NCI-H748 treated with DMSO at 0.1 percent for 48 hours (cell line): ENCODE results near the gene GRM8.

ENCODE experiments used
- DNase-seq: peaks from one replicate; lab custom pipeline; 2025; lab: John Stamatoyannopoulos, UW

The GRM8 gene

GRCh38 chr7:127146746-127147536 lies 105.8 kb downstream of the GRM8 start:
- no peak for DNase-seq

- DNase-seq = no peak
These were observed 115.6 kb downstream of the GRM8 start for GRCh38 chr7:127137146-127137545.

- no peak for DNase-seq
These were observed 116.8 kb downstream of the GRM8 start for GRCh38 chr7:127135871-127136485.

DNA sequence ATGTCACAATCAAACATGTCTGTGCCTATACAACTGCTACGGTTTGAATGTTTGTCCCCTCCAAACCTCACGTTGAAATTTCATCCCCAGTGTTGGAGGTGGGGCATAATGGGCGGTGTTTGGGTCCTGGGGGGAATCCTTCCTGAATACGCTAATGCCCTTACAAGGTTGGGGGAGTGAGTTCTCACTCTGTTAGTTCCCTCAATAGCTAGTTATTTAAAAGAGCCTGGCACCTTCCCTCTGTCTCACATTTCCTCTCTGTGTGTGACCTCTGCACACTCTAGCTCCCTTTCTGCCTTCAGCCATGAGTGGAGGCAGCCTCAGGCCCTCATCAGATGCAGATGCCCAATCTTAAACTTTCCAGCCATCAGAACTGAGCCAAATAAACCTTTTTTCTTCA lies 129.5 kb downstream of the GRM8 start:
- no peak for DNase-seq

- DNase-seq = no peak
These were observed 133.2 kb downstream of the GRM8 start for GRCh38 chr7:127119517-127119916.

GRCh38 chr7:127114742-127115265 lies 137.9 kb downstream of the GRM8 start:
- DNase-seq = no peak

GRCh38 chr7:127107601-127108007 lies 145.1 kb downstream of the GRM8 start:
- no peak for DNase-seq

DNA sequence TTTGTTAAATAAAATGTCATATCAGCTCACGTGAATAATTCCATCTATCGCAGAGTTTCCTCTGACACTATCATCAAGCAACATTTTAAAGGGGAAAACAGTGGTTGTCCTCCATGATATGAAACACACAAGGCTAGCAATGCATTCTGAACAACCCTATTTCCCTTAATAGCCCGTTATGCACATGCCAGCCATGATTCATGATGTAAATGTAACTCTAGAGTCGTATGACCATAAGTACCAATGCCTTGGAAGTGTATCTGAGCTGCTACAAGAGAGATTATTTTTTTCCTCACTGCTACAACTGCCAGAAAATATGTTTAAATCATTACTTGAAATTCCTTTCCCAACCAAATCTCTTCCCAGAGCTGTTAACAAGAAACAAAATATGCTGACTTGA lies 159.4 kb downstream of the GRM8 start:
- DNase-seq = no peak

- DNase-seq = no peak
These were observed 161.1 kb downstream of the GRM8 start for GRCh38 chr7:127091620-127092019.

- no peak for DNase-seq
These were observed 163.6 kb downstream of the GRM8 start for GRCh38 chr7:127089146-127089545.

- DNase-seq = no peak
These were observed 171.2 kb downstream of the GRM8 start for GRCh38 chr7:127081539-127081938.

- DNase-seq = no peak
These were observed 172.2 kb downstream of the GRM8 start for GRCh38 chr7:127080576-127080975.

GRCh38 chr7:127066974-127067373 lies 185.8 kb downstream of the GRM8 start:
- DNase-seq = no peak

DNA sequence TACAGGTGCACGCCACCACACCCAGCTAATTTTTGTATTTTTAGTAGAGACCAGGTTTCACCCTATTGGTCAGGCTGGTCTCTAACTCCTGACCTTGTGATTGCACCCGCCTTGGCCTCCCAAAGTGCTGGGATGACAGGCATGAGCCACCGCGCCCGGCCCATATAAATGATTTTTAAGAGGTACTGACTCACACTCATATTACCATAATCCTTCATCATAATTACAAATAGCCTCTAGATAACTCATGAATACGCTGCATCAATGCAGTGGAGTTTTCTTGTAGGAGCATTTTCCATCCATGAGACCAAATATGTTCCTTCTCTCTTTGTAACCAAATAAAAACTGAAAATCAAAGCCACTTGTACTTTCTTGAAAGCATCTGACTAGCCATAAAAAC lies 193.3 kb downstream of the GRM8 start:
- DNase-seq = no peak

- DNase-seq = no peak
These were observed 194.8 kb downstream of the GRM8 start for GRCh38 chr7:127057918-127058317.

GRCh38 chr7:127056202-127056601 lies 196.5 kb downstream of the GRM8 start:
- DNase-seq = no peak

DNA sequence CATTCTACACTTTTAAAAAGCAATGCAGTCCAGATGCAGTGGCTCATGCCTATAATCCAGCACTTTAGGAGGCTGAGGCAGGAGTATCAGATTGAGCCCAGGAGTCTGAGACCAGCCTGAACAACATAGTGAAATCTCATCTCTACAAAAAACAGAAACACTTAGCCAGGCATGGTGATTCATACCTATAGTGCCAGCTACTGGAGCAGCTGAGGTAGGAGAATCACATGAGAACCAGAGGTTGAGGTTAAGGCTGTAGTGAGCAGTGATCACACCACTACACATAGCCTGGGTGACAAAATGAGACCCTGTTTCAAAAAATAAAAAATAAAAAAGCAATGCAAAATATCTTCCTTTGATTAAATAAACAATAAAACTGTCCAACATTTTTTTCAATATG lies 205.2 kb downstream of the GRM8 start:
- DNase-seq = no peak

DNA sequence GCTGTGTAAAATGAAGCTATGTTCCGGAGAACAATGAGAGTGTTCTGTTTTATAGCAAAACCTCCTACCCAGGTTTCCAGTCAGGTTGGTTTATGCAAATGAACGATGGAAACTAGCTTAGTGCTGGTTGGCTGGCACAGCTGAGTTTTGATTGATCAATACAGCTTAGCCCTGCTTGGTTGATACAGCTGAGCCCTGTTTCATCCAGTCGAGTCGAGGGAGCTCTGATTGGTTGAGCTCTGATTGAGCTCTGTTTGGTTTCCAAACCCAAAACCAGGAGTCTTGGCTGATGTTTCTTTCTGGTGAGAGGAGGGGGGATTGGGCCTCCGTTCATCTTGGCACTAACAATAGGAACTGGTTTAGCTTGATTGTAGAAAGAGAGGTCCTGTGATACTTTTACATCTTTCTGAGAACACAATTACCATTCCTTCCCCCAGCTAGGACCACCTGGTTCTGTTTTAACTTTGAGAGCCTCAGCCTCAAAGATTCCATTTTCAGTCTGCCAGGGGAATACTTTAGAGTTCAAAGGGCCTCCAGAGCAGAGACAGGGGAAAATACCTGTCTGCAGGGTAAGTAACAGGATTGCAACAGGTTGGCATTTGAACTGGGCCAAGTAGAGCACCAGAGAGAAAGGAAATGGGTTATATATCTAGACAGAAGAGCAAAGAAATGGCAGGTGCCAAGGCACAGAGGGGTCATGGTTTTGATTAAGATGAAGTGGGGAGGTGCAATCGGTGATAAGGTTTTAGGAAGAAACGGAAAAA lies 210.9 kb downstream of the GRM8 start:
- no peak for DNase-seq

- no peak for DNase-seq
These were observed 212.7 kb downstream of the GRM8 start for GRCh38 chr7:127040042-127040441.

GRCh38 chr7:127039541-127039940 lies 213.2 kb downstream of the GRM8 start:
- no peak for DNase-seq

DNA sequence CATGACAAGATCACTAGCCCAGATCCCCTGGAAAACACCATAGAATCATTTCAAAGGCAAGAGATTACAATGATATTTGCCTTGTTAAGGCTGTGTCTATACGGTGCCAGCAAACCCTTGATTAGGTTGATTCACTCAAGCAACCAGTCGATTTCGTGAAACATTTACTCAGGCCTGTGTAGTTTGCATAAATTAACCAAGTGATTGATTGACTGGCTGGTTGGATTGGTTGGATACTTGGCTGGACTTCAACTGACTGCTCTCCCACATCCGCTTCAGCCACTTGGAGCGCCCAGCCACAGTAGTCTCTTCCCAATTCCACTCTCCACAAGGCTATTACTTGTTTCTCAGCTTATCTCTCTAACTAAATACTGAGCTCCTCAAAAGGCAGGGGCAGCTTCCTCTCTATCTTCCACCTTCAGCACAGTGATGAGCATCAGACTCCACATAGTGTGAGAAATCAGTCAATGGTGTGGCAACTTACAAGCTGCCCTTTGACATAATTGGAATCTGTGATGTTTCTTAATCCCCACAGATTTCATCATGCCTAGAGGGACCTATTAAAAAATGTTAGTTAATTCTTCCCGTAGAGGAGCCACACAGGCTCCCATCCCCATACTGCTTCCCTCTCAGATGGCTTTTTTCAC lies 217.4 kb downstream of the GRM8 start:
- DNase-seq = no peak

- no peak for DNase-seq
These were observed 218.4 kb downstream of the GRM8 start for GRCh38 chr7:127034186-127034806.
